DND-41 (cell line): ENCODE results near the gene NPHP4.

Source experiments
- CTCF ChIP-seq: IDR thresholded peaks from 2 replicates; pipeline ENCODE4 v1.5.1; 2012; ENCODE audit warnings: borderline replicate concordance, low read length, moderate library complexity, mild to moderate bottlenecking; ENCODE audit not compliant: poor library complexity, severe bottlenecking; ENCODE audit errors: extremely low read depth
- EZH2 ChIP-seq: IDR thresholded peaks from 3 replicates; pipeline ENCODE4 v1.6.1; 2012; ENCODE audit warnings: borderline replicate concordance, low read depth, mild to moderate bottlenecking, moderate library complexity, low read length, inconsistent platforms; ENCODE audit not compliant: severe bottlenecking

GRCh38 chr1:5901841-5902240 lies 90.4 kb downstream of the NPHP4 start:
- TF ChIP-seq CTCF (no peak), EZH2 (no peak)
